ENCODE data around the gene FAM222A.

Gene FAM222A

GRCh38 chr12:109737126-109737525 is 23.5 kb downstream of the FAM222A start:
- DNase-seq (ENCODE audit: low read depth in 2 of 2) = no peak

GRCh38 chr12:109737631-109738030 is 24.0 kb downstream of the FAM222A start:
- no peak for DNase-seq (ENCODE audit: low read depth in 2 of 2)

- no peak for DNase-seq (ENCODE audit: low read depth in 2 of 2)
These were observed 24.6 kb downstream of the FAM222A start for GRCh38 chr12:109738209-109738608.

GRCh38 chr12:109738878-109739665 is 25.4 kb downstream of the FAM222A start:
- DNase-seq (ENCODE audit: low read depth in 2 of 2) = no peak

GRCh38 chr12:109739747-109740693 is 26.4 kb downstream of the FAM222A start:
- no peak for DNase-seq (ENCODE audit: low read depth in 2 of 2)

- no peak for DNase-seq (ENCODE audit: low read depth in 2 of 2)
These were observed 27.1 kb downstream of the FAM222A start for GRCh38 chr12:109740694-109741245.

- DNase-seq (ENCODE audit: low read depth in 2 of 2) = no peak
These were observed 27.8 kb downstream of the FAM222A start for GRCh38 chr12:109741286-109741969.

- no peak for DNase-seq (ENCODE audit: low read depth in 2 of 2)
These were observed 28.5 kb downstream of the FAM222A start for GRCh38 chr12:109741970-109742703.

- DNase-seq (ENCODE audit: low read depth in 2 of 2) = no peak
These were observed 29.7 kb downstream of the FAM222A start for GRCh38 chr12:109743076-109743910.

- no peak for DNase-seq (ENCODE audit: low read depth in 2 of 2)
These were observed 30.4 kb downstream of the FAM222A start for GRCh38 chr12:109744026-109744425.

- DNase-seq (ENCODE audit: low read depth in 2 of 2) = no peak
These were observed 31.6 kb downstream of the FAM222A start for GRCh38 chr12:109744986-109745942.

GRCh38 chr12:109752117-109753053 is 38.8 kb downstream of the FAM222A start:
- DNase-seq (ENCODE audit: low read depth in 2 of 2) = no peak

GRCh38 chr12:109753054-109753401 is 39.4 kb downstream of the FAM222A start:
- DNase-seq (ENCODE audit: low read depth in 2 of 2) = no peak

GRCh38 chr12:109753959-109754358 is 40.3 kb downstream of the FAM222A start:
- no peak for DNase-seq (ENCODE audit: low read depth in 2 of 2)

GRCh38 chr12:109756457-109756856 is 42.8 kb downstream of the FAM222A start:
- no peak for DNase-seq (ENCODE audit: low read depth in 2 of 2)

- no peak for DNase-seq (ENCODE audit: low read depth in 2 of 2)
These were observed 44.1 kb downstream of the FAM222A start for GRCh38 chr12:109757671-109758265.

Data from stimulated activated CD4-positive, alpha-beta T cell treated with anti-CD3 and anti-CD28 coated beads, Interleukin-12 subunit alpha, Interleukin-12 subunit beta, amount 100 ng/mL, for 24 hours (primary cell).